ENCODE data around the gene CYS1. TPM values are rescaled to one million over a fixed set of nuclear protein-coding genes. Genes with fewer than 3 reads are reported as not detected.

CYS1 gene
- polyA plus RNA-seq, 2 of the 4 experiments (the other 2 are of a cell fraction), result 0.68 to 1.1 TPM

DNA sequence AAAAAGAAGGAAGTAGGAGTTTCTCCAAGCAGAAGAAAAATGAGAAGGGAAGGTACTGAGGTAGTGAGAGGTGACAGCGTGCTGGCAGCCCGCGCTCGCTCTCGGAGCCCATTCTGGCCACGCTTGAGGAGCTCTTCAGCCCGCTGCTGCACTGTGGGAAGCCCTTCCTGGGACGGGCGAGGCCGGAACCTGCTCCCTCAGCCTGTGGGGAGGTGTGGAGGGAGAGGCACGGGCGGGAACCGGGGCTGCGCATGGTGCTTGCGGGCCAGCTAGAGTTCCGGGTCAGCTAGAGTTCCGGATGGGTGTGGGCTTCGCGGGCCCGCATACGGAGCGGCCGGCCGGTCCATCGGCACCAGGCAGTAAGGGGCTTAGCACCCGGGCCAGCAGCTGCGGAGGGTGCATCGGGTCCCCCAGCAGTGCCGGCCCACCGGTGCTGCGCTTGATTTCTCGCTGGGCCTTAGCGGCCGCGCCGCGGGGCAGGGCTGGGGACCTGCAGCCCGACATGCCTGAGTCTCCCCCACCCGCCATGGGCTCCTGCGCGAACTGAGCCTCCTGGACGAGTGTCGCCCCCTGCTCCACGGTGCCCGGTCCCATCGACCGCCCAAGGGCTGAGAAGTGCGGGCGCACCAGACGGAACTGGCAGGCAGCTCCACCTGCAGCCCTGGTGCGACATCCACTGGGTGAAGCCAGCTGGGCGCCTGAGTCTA is 11.1 kb upstream of the CYS1 start:
- FAIRE-seq, result no peak

GRCh38 chr2:10089565-10090190 is 9.5 kb upstream of the CYS1 start:
- Histone ChIP-seq H3K4me1 (peaks cover 9% of the 10 kb centered on the region; the same call in 1 of the 3 replicates), H3K4me2 (peak overlapping the region; percentile 34; the same call in 1 of the 3 replicates), H3K27ac (no peak overlapping the region), H3K9me3 (no peaks in the 10 kb centered on the region), H3K4me3 (no peak overlapping the region)
- CTCF ChIA-PET, result interaction anchor here (1.1 to 27.5 kb wide), 5 partner anchors 1 to 345 kb away, joined by 3 to 612 read pairs (median 5); partner anchors contain the start of gene CYS1
- POLR2A ChIA-PET, result no interaction called here
- no peak for DNase-seq (ENCODE audit: low read depth in 1 of 2, low spot score in 1 of 2)
- no peak for TF ChIP-seq RARB (CRISPR knock-in tag; IDR thresholded peaks at IDR 0.05)
- TF ChIP-seq ZSCAN20 (CRISPR knock-in tag; IDR thresholded peaks at IDR 0.05), result no peak
- TF ChIP-seq FOXS1 (CRISPR knock-in tag; IDR thresholded peaks at IDR 0.05), result no peak
- TF ChIP-seq CHD2 (IDR thresholded peaks at IDR 0.05; ENCODE audit: low read length, partially characterized antibody), result no peak
- no peak for TF ChIP-seq MYC (IDR thresholded peaks at IDR 0.05; ENCODE audit: borderline replicate concordance, low read length)
- TF ChIP-seq TFCP2L1 (CRISPR knock-in tag; IDR thresholded peaks at IDR 0.05), result no peak
- FAIRE-seq, result no peak
- ATAC-seq, result no peak
- 10% methylated on average over 5 of the region's 5 CpGs for WGBS (ENCODE audit: missing lambda C conversion rate)

More for the DNA sequence above, 11.1 kb upstream of the CYS1 start:
- ATAC-seq (no peak), DNase-seq (ENCODE audit: low read depth in 1 of 2, low spot score in 1 of 2) (no peak)
- H3K4me2 ChIP-seq, result no peak overlapping the region
- no peak overlapping the region for H3K27ac ChIP-seq
- POLR2A ChIA-PET, result interaction anchor here (1.1 kb wide), 1 partner anchor 13 kb away, joined by 3 read pairs; no protein-coding TSS in a partner anchor
- TF ChIP-seq GATA3 (IDR thresholded peaks at IDR 0.05; ENCODE audit: borderline replicate concordance) (no peak), CEBPB (IDR thresholded peaks at IDR 0.05) (no peak)
- CTCF ChIA-PET, result interaction anchor here (0.7 to 19.0 kb wide), 4 partner anchors 15 to 314 kb away, joined by 3 to 612 read pairs (median 4); partner anchors contain the start of gene CYS1
- H3K4me3 ChIP-seq, result no peak overlapping the region
- WGBS (ENCODE audit: missing lambda C conversion rate), result 92% methylated on average over 40 of the region's 52 CpGs
- H3K9me3 ChIP-seq, result no peaks in the 10 kb centered on the region
- peaks cover 9% of the 10 kb centered on the region; the same call in 1 of the 3 replicates for H3K4me1 ChIP-seq

GRCh38 chr2:10087360-10087759 is 7.1 kb upstream of the CYS1 start:
- no peak overlapping the region for H3K4me2 ChIP-seq
- WGBS (ENCODE audit: missing lambda C conversion rate), result 78% methylated on average over 8 of the region's 8 CpGs
- CTCF ChIA-PET, result interaction anchor here (0.9 to 27.5 kb wide), 3 partner anchors 4 to 347 kb away, joined by 3 to 612 read pairs (median 612); partner anchors contain the start of gene CYS1
- no peak overlapping the region for H3K4me3 ChIP-seq
- TF ChIP-seq JUNB (IDR thresholded peaks at IDR 0.05), result no peak
- TF ChIP-seq RARB (CRISPR knock-in tag; IDR thresholded peaks at IDR 0.05), result no peak
- H3K27ac ChIP-seq, result no peak overlapping the region
- FAIRE-seq (no peak), ATAC-seq (0 out of 6 replicates have a peak, but pooled peaks of 1 of the 2 experiments have one; percentile 9), DNase-seq (ENCODE audit: low read depth in 1 of 2, low spot score in 1 of 2) (no peak)
- no peaks in the 10 kb centered on the region for H3K9me3 ChIP-seq
- H3K4me1 ChIP-seq, result peaks cover 9% of the 10 kb centered on the region; the same call in 1 of the 3 replicates
- POLR2A ChIA-PET, result interaction anchor here (0.6 kb wide), 1 partner anchor 612 kb away, joined by 6 read pairs; no protein-coding TSS in a partner anchor

- DNase-seq (ENCODE audit: low read depth in 1 of 2, low spot score in 1 of 2) (peak in 1 of 2 experiments; percentile 33), ATAC-seq (peak; percentile 36 to 64; a peak in 4 of 6 replicates), FAIRE-seq (no peak)
- no peak for TF ChIP-seq NR3C1 (IDR thresholded peaks at IDR 0.05)
- no peak for TF ChIP-seq CBX2 (IDR thresholded peaks at IDR 0.05; ENCODE audit: borderline replicate concordance, low read depth)
- no peak for TF ChIP-seq RARB (CRISPR knock-in tag; IDR thresholded peaks at IDR 0.05)
- TF ChIP-seq ZC3H11A (IDR thresholded peaks at IDR 0.05), result no peak
- no peak for TF ChIP-seq RFX5 (IDR thresholded peaks at IDR 0.05)
- no peak for TF ChIP-seq NPAS2 (CRISPR knock-in tag; IDR thresholded peaks at IDR 0.05; ENCODE audit: borderline replicate concordance)
- TF ChIP-seq, protein P1, sequence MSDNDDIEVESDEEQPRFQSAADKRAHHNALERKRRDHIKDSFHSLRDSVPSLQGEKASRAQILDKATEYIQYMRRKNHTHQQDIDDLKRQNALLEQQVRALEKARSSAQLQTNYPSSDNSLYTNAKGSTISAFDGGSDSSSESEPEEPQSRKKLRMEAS (IDR thresholded peaks at IDR 0.05), result no peak
- TF ChIP-seq MYC (IDR thresholded peaks at IDR 0.05; ENCODE audit: borderline replicate concordance, low read length), result no peak
- no peak for TF ChIP-seq ELK1 (IDR thresholded peaks at IDR 0.05; ENCODE audit: low read depth, low read length)
- TF ChIP-seq BHLHE40 (IDR thresholded peaks at IDR 0.05; ENCODE audit: low read depth, low read length), result no peak
- TF ChIP-seq, protein P2, sequence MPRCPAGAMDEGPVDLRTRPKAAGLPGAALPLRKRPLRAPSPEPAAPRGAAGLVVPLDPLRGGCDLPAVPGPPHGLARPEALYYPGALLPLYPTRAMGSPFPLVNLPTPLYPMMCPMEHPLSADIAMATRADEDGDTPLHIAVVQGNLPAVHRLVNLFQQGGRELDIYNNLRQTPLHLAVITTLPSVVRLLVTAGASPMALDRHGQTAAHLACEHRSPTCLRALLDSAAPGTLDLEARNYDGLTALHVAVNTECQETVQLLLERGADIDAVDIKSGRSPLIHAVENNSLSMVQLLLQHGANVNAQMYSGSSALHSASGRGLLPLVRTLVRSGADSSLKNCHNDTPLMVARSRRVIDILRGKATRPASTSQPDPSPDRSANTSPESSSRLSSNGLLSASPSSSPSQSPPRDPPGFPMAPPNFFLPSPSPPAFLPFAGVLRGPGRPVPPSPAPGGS (IDR thresholded peaks at IDR 0.05), result no peak
- no peak for TF ChIP-seq JUNB (IDR thresholded peaks at IDR 0.05)
- TF ChIP-seq KDM1A (IDR thresholded peaks at IDR 0.05; ENCODE audit: low read depth), result no peak
- no peak for TF ChIP-seq NFE2L2 (conservative IDR thresholded peaks at IDR 0.05; ENCODE audit: low read length)
- no peak for TF ChIP-seq HES2 (IDR thresholded peaks at IDR 0.05)
- no peaks in the 10 kb centered on the region for H3K9me3 ChIP-seq
- peaks cover 9% of the 10 kb centered on the region; the same call in 1 of the 3 replicates for H3K4me1 ChIP-seq
- WGBS (ENCODE audit: missing lambda C conversion rate), result 31% methylated on average over 4 of the region's 4 CpGs
- H3K4me2 ChIP-seq, result no peak overlapping the region
- CTCF ChIA-PET, result interaction anchor here (0.6 to 27.5 kb wide), 4 partner anchors 4 to 422 kb away, joined by 3 to 612 read pairs (median 308); partner anchors contain the start of gene CYS1
- H3K4me3 ChIP-seq, result no peak overlapping the region
- POLR2A ChIA-PET, result interaction anchor here (0.6 kb wide), 1 partner anchor 612 kb away, joined by 6 read pairs; no protein-coding TSS in a partner anchor
- H3K27ac ChIP-seq, result no peak overlapping the region
Observed at GRCh38 chr2:10086950-10087349, 6.7 kb upstream of the CYS1 start.
